Activated CD4-positive, alpha-beta T cell treated with anti-CD3 and anti-CD28 coated beads, Interleukin-2, amount 10 ng/mL, durations not matched to agents 24 days and 14 days (primary cell): ENCODE data around the gene ENTPD6. TPM values are rescaled to one million over a fixed set of nuclear protein-coding genes. Genes with fewer than 3 reads are reported as not detected.

Experiments
- DNase-seq: peaks from one replicate; pipeline ENCODE4 v3.0.0; 2022
- H3K27ac Mint-ChIP-seq: one replicate; pipeline ENCODE4 v1.8.0; 2022; ENCODE audit warnings: mild to moderate bottlenecking, mixed read lengths
- H3K27me3 Mint-ChIP-seq: one replicate; pipeline ENCODE4 v1.8.0; 2022; ENCODE audit warnings: mixed read lengths
- H3K36me3 Mint-ChIP-seq: one replicate; pipeline ENCODE4 v1.8.0; 2022; ENCODE audit warnings: low read depth, mild to moderate bottlenecking, mixed read lengths
- H3K4me1 Mint-ChIP-seq: one replicate; pipeline ENCODE4 v1.8.0; 2021; ENCODE audit warnings: mixed read lengths
- H3K4me3 Mint-ChIP-seq: one replicate; pipeline ENCODE4 v1.8.0; 2022; ENCODE audit warnings: mild to moderate bottlenecking, moderate library complexity, mixed read lengths
- H3K9me3 Mint-ChIP-seq: one replicate; pipeline ENCODE4 v1.8.0; 2021; ENCODE audit warnings: mixed read lengths
- intact Hi-C: fragments of 100-400 bp; cut with micrococcal nuclease; formaldehyde crosslinking; loops from one replicate; pipeline ENCODE4 v1.15.1; 2023
- total RNA-seq: library from RNA; stranded (reverse); gene quantifications from 2 replicates; pipeline ENCODE4 v1.2.3, GENCODE V29; 2022

ENTPD6 gene
- total RNA-seq, 1 donor from 2014 or later: 44.2 TPM

GRCh38 chr20:25207149-25207959, 11.8 kb downstream of the ENTPD6 start:
- no peak for DNase-seq
- intact Hi-C loops: no loop called here
- no peak overlapping the region for H3K27ac Mint-ChIP-seq

GRCh38 chr20:25207960-25208534, 12.5 kb downstream of the ENTPD6 start:
- Mint-ChIP-seq H3K4me1 (peaks cover 8% of the 10 kb centered on the region), H3K4me3 (no peak overlapping the region), H3K9me3 (no peaks in the 10 kb centered on the region), H3K36me3 (peaks cover 1% of the 10 kb centered on the region), H3K27me3 (no peaks in the 10 kb centered on the region), H3K27ac (no peak overlapping the region)
- no peak for DNase-seq
- intact Hi-C loops: no loop called here

More at GRCh38 chr20:25207149-25207959, 11.8 kb downstream of the ENTPD6 start:
- Mint-ChIP-seq H3K27me3 (no peaks in the 10 kb centered on the region), H3K9me3 (no peaks in the 10 kb centered on the region), H3K4me3 (no peak overlapping the region), H3K4me1 (peaks cover 8% of the 10 kb centered on the region), H3K36me3 (peaks cover 1% of the 10 kb centered on the region)

- peaks cover 3% of the 10 kb centered on the region for H3K4me1 Mint-ChIP-seq
- H3K27me3 Mint-ChIP-seq: no peaks in the 10 kb centered on the region
- H3K9me3 Mint-ChIP-seq: no peaks in the 10 kb centered on the region
- intact Hi-C loops: no loop called here
- H3K27ac Mint-ChIP-seq: no peak overlapping the region
- H3K4me3 Mint-ChIP-seq: no peak overlapping the region
- H3K36me3 Mint-ChIP-seq: peaks cover 1% of the 10 kb centered on the region
- no peak for DNase-seq
These were observed 13.9 kb downstream of the ENTPD6 start for GRCh38 chr20:25209400-25209799.

- Mint-ChIP-seq H3K4me3 (no peak overlapping the region), H3K36me3 (peaks cover 1% of the 10 kb centered on the region), H3K27ac (no peak overlapping the region), H3K27me3 (no peaks in the 10 kb centered on the region), H3K9me3 (no peaks in the 10 kb centered on the region), H3K4me1 (peaks cover 3% of the 10 kb centered on the region)
- DNase-seq: no peak
- intact Hi-C loops: no loop called here
These were observed 14.4 kb downstream of the ENTPD6 start for GRCh38 chr20:25209911-25210310.

- peaks cover 3% of the 10 kb centered on the region for H3K4me1 Mint-ChIP-seq
- H3K27ac Mint-ChIP-seq: no peak overlapping the region
- no peaks in the 10 kb centered on the region for H3K27me3 Mint-ChIP-seq
- intact Hi-C loops: no loop called here
- no peak for DNase-seq
- H3K36me3 Mint-ChIP-seq: peaks cover 1% of the 10 kb centered on the region
- H3K9me3 Mint-ChIP-seq: no peaks in the 10 kb centered on the region
- H3K4me3 Mint-ChIP-seq: no peak overlapping the region
These were observed 15.8 kb downstream of the ENTPD6 start for GRCh38 chr20:25211273-25211672.

- peaks cover 3% of the 10 kb centered on the region for H3K4me1 Mint-ChIP-seq
- no peak overlapping the region for H3K27ac Mint-ChIP-seq
- H3K27me3 Mint-ChIP-seq: no peaks in the 10 kb centered on the region
- H3K4me3 Mint-ChIP-seq: no peak overlapping the region
- H3K9me3 Mint-ChIP-seq: no peaks in the 10 kb centered on the region
- intact Hi-C loops: no loop called here
- DNase-seq: no peak
- peaks cover 3% of the 10 kb centered on the region for H3K36me3 Mint-ChIP-seq
These were observed 16.7 kb downstream of the ENTPD6 start for GRCh38 chr20:25212242-25212641.

- Mint-ChIP-seq H3K27me3 (no peaks in the 10 kb centered on the region), H3K4me3 (no peak overlapping the region), H3K27ac (no peak overlapping the region), H3K9me3 (no peaks in the 10 kb centered on the region), H3K36me3 (peaks cover 5% of the 10 kb centered on the region), H3K4me1 (peaks cover 3% of the 10 kb centered on the region)
- DNase-seq: no peak
- intact Hi-C loops: no loop called here
These were observed 18.3 kb downstream of the ENTPD6 start for GRCh38 chr20:25213566-25214425.

GRCh38 chr20:25214426-25214790, 18.9 kb downstream of the ENTPD6 start:
- no peak for DNase-seq
- Mint-ChIP-seq H3K9me3 (no peaks in the 10 kb centered on the region), H3K27ac (no peak overlapping the region), H3K36me3 (peaks cover 7% of the 10 kb centered on the region), H3K27me3 (no peaks in the 10 kb centered on the region), H3K4me3 (no peak overlapping the region), H3K4me1 (peaks cover 3% of the 10 kb centered on the region)
- intact Hi-C loops: no loop called here

GRCh38 chr20:25214819-25215218, 19.3 kb downstream of the ENTPD6 start:
- Mint-ChIP-seq H3K9me3 (no peaks in the 10 kb centered on the region), H3K4me1 (no peaks in the 10 kb centered on the region), H3K27ac (no peak overlapping the region), H3K4me3 (no peak overlapping the region), H3K27me3 (no peaks in the 10 kb centered on the region), H3K36me3 (peaks cover 7% of the 10 kb centered on the region)
- intact Hi-C loops: no loop called here
- DNase-seq: no peak

GRCh38 chr20:25215521-25215920, 20.0 kb downstream of the ENTPD6 start:
- peaks cover 7% of the 10 kb centered on the region for H3K36me3 Mint-ChIP-seq
- intact Hi-C loops: no loop called here
- no peak overlapping the region for H3K4me3 Mint-ChIP-seq
- H3K4me1 Mint-ChIP-seq: no peaks in the 10 kb centered on the region
- no peak overlapping the region for H3K27ac Mint-ChIP-seq
- DNase-seq: no peak
- H3K27me3 Mint-ChIP-seq: no peaks in the 10 kb centered on the region
- no peaks in the 10 kb centered on the region for H3K9me3 Mint-ChIP-seq

- DNase-seq: no peak
- Mint-ChIP-seq H3K27ac (no peak overlapping the region), H3K36me3 (peaks cover 6% of the 10 kb centered on the region), H3K4me3 (no peak overlapping the region), H3K9me3 (no peaks in the 10 kb centered on the region), H3K27me3 (no peaks in the 10 kb centered on the region), H3K4me1 (no peaks in the 10 kb centered on the region)
- intact Hi-C loops: no loop called here
These were observed 20.9 kb downstream of the ENTPD6 start for GRCh38 chr20:25216199-25216945.

- intact Hi-C loops: no loop called here
- Mint-ChIP-seq H3K27ac (no peak overlapping the region), H3K9me3 (no peaks in the 10 kb centered on the region), H3K4me1 (peaks cover 3% of the 10 kb centered on the region), H3K36me3 (peaks cover 9% of the 10 kb centered on the region), H3K27me3 (no peaks in the 10 kb centered on the region), H3K4me3 (no peak overlapping the region)
- DNase-seq: no peak
These were observed 21.9 kb downstream of the ENTPD6 start for GRCh38 chr20:25217161-25218108.

GRCh38 chr20:25218109-25218486, 22.6 kb downstream of the ENTPD6 start:
- H3K4me1 Mint-ChIP-seq: peaks cover 5% of the 10 kb centered on the region
- DNase-seq: no peak
- intact Hi-C loops: no loop called here
- no peak overlapping the region for H3K27ac Mint-ChIP-seq
- peaks cover 9% of the 10 kb centered on the region for H3K36me3 Mint-ChIP-seq
- H3K27me3 Mint-ChIP-seq: no peaks in the 10 kb centered on the region
- H3K9me3 Mint-ChIP-seq: no peaks in the 10 kb centered on the region
- no peak overlapping the region for H3K4me3 Mint-ChIP-seq
